GM19467 (cell line): ENCODE results near the gene CAPG.
"Not testable (repeated sequence)": the region's sequence is repeated elsewhere in the genome, so short reads cannot be mapped to it uniquely, and the experiment has no call there.

Experiments
- ATAC-seq: cut with Tn5 transposase; IDR thresholded peaks from one replicate; pipeline ENCODE4 v1.9.1; 2021; ENCODE audit warnings: mild to moderate bottlenecking, moderate library complexity; ENCODE audit not compliant: unreplicated experiment

Gene CAPG

GRCh38 chr2:85409845-85410583 lies at the start of gene CAPG:
CAPG (minus strand) TSS chr2:85410366; CDS start chr2:85402145, 8,221 bp downstream.
- ATAC-seq: peak; percentile 57

- no peak for ATAC-seq
These were observed 49.6 kb upstream of the CAPG start for GRCh38 chr2:85459771-85460170.

GRCh38 chr2:85458601-85459563 lies 48.7 kb upstream of the CAPG start:
- no peak for ATAC-seq

- no peak for ATAC-seq
These were observed 47.7 kb upstream of the CAPG start for GRCh38 chr2:85457877-85458316.

GRCh38 chr2:85457043-85457442 lies 46.9 kb upstream of the CAPG start:
- ATAC-seq: no peak

- no peak for ATAC-seq
These were observed 45.5 kb upstream of the CAPG start for GRCh38 chr2:85455552-85456090.

GRCh38 chr2:85453571-85453970 lies 43.4 kb upstream of the CAPG start:
- no peak for ATAC-seq

- no peak for ATAC-seq
These were observed 42.1 kb upstream of the CAPG start for GRCh38 chr2:85452237-85452636.

- ATAC-seq: no peak
These were observed 39.0 kb upstream of the CAPG start for GRCh38 chr2:85449214-85449588.

- no peak for ATAC-seq
These were observed 38.5 kb upstream of the CAPG start for GRCh38 chr2:85448461-85449213.

GRCh38 chr2:85447222-85447585 lies 37.0 kb upstream of the CAPG start:
- no peak for ATAC-seq

GRCh38 chr2:85446296-85447221 lies 36.4 kb upstream of the CAPG start:
- no peak for ATAC-seq

GRCh38 chr2:85445316-85446295 lies 35.4 kb upstream of the CAPG start:
- no peak for ATAC-seq

- no peak for ATAC-seq
These were observed 34.5 kb upstream of the CAPG start for GRCh38 chr2:85444629-85445172.

GRCh38 chr2:85441864-85442263 lies 31.7 kb upstream of the CAPG start:
- no peak for ATAC-seq

- ATAC-seq: no peak
These were observed 30.6 kb upstream of the CAPG start for GRCh38 chr2:85440729-85441128.

- ATAC-seq: no peak
These were observed 29.8 kb upstream of the CAPG start for GRCh38 chr2:85439986-85440385.

- not testable (repeated sequence) for ATAC-seq
These were observed 29.4 kb upstream of the CAPG start for GRCh38 chr2:85439569-85439968.
